ENCODE data around the gene PCP2. TPM values are rescaled to one million over a fixed set of nuclear protein-coding genes. Genes with fewer than 3 reads are reported as not detected.
A peak's percentile ranks its signal among the peaks of the same experiment; 100 is the strongest.

PCP2 gene
- total RNA-seq, 1 donor from 2014 or later, result 1.7 TPM

- no peak for DNase-seq (ENCODE audit: low spot score)
These were observed 35.8 kb downstream of the PCP2 start for GRCh38 chr19:7597689-7598088.

- DNase-seq (ENCODE audit: low spot score), result no peak
These were observed 37.1 kb downstream of the PCP2 start for GRCh38 chr19:7596211-7596937.

GRCh38 chr19:7595466-7596133 is 37.9 kb downstream of the PCP2 start, which contains the start of gene CAMSAP3:
Gene CAMSAP3 (plus strand): TSS chr19:7595863. CDS start chr19:7596003, 140 bp downstream.
- no peak for DNase-seq (ENCODE audit: low spot score)

- DNase-seq (ENCODE audit: low spot score), result peak; percentile 80
These were observed 43.3 kb downstream of the PCP2 start for GRCh38 chr19:7590256-7590655.

GRCh38 chr19:7589822-7590221 is 43.7 kb downstream of the PCP2 start:
- DNase-seq (ENCODE audit: low spot score), result no peak

GRCh38 chr19:7582446-7582845 is 51.1 kb downstream of the PCP2 start:
- DNase-seq (ENCODE audit: low spot score), result no peak

Other genes with a start within 250 kb of the PCP2 start
- 7.8 TPM for gene PEX11G, start 144.7 kb downstream of the PCP2 start, total RNA-seq
- 34.3 TPM for gene ZNF358, start 117.6 kb downstream of the PCP2 start, total RNA-seq
- 20.0 TPM for gene MCOLN1, start 111.1 kb downstream of the PCP2 start, total RNA-seq
- 79.5 TPM for gene PNPLA6, start 98.0 kb downstream of the PCP2 start, total RNA-seq
- 29.3 TPM for gene CAMSAP3, start 37.9 kb downstream of the PCP2 start, total RNA-seq
- gene XAB2, start 4.2 kb downstream of the PCP2 start, total RNA-seq, result 39.0 TPM
- 66.7 TPM for gene PET100, start 3.9 kb downstream of the PCP2 start, total RNA-seq
- gene STXBP2, start 3.4 kb upstream of the PCP2 start, total RNA-seq, result 122 TPM
- gene RETN, start 35.3 kb upstream of the PCP2 start, total RNA-seq, result not detected
- not detected for gene MCEMP1, start 43.4 kb upstream of the PCP2 start, total RNA-seq
- 80.8 TPM for gene TRAPPC5, start 47.1 kb upstream of the PCP2 start, total RNA-seq
- gene FCER2, start 68.4 kb upstream of the PCP2 start, total RNA-seq, result not detected
- gene CLEC4G, start 98.4 kb upstream of the PCP2 start, total RNA-seq, result 0.57 TPM
- gene CD209, start 113.8 kb upstream of the PCP2 start, total RNA-seq, result 3.3 TPM
- gene CLEC4M, start 129.5 kb upstream of the PCP2 start, total RNA-seq, result not detected
- gene EVI5L, start 196.5 kb upstream of the PCP2 start, total RNA-seq, result 15.9 TPM
- 2.0 TPM for gene PRR36, start 240.7 kb upstream of the PCP2 start, total RNA-seq